ENCODE measurements around the gene FIGNL1.
"Not testable (repeated sequence)": the region's sequence is repeated elsewhere in the genome, so short reads cannot be mapped to it uniquely, and the experiment has no call there.

Gene FIGNL1

DNA sequence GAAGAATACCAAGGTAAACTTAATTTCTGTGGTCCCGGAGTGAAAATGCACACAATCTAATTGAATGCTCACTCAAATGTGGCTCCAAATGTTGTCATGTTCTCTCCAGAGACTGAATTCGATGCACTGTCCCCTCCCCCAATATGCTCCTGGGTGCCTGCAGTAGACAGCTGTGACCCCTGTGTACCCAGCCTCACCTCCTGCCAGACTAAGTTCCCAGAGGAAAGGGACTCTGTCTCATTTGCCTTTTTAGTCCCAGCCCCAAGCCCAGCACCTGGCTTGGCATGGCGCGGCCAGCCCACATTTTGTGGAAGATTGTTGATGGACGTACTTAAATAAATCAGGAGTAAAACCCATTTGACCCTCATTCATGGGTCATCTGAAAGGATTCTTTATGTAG lies 21.8 kb upstream of the FIGNL1 start:
- no peak for DNase-seq (ENCODE audit: low spot score)

DNA sequence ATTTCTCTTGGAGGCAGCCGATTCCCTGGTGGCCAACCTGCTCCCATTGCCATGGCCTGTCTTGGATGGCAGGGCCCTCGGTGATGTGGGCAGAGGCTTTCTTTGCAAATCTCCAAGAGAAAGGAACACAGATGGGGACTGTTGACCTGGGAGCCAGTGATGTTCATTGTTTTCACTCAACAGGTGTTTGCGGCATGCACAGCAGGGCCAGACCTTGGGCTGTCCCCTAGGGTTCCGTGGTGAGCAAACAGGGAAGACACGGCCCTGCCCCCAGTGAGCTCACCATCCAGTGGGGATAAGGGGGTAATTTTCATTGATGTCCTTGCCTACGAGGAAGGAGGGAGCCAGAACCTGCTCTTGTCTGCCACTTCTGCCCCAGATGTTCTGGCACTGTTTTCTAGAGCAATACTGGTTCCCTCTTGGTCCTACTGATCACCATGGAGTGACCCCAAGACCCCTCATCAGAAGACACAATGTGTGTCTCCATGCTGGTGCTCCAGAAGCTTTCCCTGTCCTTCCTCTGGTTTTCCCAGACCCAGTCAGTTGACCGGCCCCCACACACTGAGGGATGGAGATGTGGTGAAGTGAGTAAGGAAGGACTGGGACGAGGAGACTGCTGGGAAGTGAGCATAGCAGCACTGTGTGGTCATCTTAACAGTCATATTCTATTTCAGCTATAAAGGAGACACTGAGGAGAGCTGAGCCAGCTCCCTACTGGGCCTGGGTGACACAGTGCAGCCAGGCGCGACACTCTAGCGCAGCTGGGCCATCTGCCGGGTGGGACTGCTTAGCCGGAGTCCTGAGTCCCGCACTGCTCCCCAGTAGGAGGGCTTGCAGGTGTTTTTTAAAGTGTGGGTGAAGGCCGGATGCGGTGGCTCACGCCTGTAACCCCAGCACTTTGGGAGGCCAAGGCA lies 20.4 kb upstream of the FIGNL1 start:
- DNase-seq (ENCODE audit: low spot score): no peak

DNA sequence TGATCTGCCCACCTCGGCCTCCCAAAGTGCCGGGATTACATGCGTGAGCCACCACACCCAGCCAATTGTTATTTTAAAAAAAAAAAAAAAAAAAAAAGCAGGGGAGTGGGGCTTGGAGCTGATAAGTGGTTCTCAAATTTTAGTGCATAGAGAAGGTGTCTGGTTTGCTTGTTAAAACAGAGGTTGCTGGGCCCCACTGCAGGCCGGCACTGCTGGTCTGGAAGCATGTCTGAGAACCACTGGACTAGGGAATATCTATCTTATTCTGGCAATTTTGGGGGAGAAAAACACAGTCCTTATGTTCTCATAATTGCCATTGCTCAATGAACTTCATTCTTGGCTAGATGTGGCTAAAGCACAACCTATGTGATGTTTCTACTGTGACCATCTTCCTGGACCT lies 19.0 kb upstream of the FIGNL1 start:
- no peak for DNase-seq (ENCODE audit: low spot score)

DNA sequence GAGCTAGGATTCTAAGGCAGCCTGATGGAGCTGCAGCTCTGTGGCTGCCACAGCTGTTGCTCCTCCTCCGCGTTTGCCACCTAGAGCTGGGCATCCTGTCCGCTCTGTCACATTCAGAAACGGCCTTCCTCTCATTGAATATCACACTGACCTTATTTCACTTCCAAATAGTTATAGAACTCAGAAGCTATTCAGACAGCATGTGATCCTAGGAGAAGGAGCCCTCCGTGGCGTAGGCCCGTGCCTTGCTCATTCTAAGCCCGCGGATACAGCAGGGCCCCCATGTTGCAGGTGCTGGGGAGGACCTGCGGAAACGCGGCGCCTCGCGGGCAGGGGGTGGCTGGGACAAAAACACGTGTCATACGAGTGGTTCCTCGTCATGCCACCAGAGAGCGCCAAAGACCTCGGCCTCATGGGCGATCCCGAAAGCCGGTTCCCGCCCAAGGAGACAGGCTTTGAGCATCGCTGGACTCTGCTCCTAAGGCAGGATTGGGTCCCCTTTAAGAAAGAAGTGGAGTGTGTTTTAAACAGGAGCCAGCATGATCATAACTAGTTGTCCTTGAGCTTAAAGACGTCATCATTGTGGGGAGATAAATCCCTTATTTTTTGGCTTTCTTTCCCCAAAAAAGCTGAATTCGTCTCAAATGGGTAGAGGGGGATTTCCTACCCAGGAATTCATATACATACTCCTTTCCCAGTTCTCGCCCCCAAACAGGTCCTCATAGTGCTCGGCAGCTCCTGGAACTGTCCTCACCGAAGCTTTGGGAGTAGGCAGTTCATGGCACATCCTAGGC lies 17.9 kb upstream of the FIGNL1 start:
- DNase-seq (ENCODE audit: low spot score): peak; percentile 84

DNA sequence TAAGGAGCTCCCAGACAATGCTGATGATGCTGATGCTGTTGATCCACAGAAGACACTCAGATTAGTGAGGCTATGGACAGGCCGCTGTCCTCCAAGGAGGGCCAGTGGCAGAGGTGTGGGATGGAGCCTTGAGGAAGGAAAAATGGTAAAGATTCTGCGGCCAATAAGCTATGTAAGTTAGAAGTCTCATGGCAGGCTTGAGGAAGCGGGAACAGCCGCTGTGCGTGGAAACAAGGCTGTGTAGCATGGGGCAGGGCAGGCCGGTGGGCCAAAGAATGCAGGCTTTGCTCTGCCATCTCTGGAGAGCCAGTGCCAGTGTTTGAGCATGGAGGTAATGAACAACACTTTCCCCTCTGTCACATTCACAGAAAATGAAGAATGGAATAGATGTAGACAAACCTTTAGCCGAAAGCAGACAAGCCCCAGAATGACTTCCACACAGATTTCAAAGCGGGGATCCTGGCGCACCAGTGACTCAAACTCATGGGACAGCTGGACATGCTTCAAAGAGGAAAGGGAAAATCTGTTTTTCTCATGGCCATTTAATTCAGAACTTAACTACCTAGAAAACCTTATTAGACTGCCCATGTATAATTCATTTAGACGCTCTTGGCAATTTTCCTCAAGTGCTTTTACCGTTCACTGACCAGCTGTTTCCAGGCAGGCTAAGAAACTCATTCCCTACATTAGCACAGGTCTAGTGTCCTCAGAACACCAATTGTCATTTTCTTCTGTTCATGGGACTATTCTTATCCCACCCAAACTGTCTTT lies 16.9 kb upstream of the FIGNL1 start:
- no peak for DNase-seq (ENCODE audit: low spot score)

DNA sequence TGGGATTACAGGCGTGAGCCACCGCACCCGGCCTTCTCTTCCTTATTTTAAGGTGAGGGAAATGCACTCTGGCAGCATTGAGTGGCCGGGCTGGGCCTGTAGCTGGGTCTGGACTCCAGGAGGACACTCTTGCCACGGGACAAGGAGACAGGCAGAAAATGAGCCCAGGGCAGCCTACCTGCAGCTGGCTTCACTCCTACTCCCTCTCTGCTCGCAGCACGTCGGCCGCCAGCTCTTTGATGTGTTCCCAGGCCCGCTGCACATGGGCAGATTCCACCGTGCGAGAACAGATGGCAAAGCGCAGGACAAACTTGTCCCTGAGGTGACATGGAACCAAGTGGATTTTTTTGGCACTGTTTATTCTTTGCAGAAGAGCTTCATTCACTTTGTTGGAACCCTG lies 12.9 kb upstream of the FIGNL1 start:
- DNase-seq (ENCODE audit: low spot score): no peak

DNA sequence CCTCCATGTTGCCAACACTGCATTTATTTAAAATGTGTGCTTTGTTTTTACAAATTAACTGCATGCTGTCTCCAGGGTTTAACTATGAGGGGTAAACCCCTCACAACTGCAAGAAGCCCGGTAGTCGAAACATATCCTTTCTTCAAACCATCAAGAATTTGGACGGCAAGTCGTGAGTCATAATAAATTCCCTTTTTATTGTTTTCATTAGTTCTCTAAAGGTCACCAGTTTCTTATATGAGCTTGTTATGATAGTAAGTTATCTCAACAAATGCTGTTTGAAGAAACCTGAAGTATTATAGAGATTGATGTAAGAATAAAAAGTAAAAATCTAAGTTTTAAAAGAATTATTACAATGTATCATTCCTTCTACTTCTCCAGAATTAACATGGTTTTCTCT lies 12.2 kb upstream of the FIGNL1 start:
- no peak for DNase-seq (ENCODE audit: low spot score)

DNA sequence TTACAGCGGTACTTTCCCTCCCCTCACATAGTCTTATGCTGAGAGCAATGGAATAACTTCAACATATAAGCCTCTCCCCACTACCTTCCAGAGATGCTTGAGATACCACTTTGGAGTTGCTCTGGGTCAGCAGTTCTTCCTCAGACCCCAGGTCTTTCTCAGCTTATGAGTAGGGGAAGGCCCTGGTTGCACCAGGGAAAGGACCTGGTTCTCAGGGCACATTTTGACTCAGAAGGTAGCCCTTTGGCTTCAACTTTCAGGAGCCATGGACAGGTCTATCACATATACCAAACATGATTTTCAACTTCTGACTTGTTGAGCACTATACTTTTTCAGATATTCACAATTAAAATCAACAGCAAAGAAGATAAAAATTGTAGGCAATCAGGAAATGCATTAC lies 11.5 kb upstream of the FIGNL1 start:
- no peak for DNase-seq (ENCODE audit: low spot score)

DNA sequence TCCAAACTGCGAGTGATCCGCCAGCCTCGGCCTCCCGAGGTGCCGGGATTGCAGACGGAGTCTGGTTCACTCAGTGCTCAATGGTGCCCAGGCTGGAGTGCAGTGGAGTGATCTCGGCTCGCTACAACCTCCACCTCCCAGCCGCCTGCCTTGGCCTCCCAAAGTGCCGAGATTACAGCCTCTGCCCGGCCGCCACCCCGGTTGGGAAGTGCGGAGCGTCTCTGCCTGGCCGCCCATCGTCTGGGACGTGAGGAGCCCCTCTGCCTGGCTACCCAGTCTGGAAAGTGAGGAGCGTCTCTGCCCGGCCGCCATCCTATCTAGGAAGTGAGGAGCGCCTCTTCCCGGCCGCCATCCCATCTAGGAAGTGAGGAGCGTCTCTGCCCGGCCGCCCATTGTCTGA lies 9.0 kb upstream of the FIGNL1 start:
- DNase-seq (ENCODE audit: low spot score): not testable (repeated sequence)

DNA sequence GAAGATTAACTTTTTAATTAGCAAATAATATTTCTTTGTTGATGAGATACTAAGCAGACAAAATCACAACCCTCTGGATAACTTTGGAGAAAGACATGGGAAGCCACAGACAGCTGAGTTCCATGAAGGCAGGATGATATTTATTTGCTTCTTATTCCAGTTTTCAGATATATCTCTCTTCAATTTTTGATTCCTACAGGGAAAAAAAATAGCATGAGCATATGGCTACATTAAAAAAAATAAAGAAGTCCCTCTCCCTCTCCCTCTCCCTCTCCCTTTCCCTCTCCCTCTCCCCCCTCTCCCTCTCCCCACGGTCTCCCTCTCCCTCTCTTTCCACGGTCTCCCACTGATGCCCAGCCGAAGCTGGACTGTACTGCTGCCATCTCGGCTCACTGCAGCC lies 8.5 kb upstream of the FIGNL1 start:
- not testable (repeated sequence) for DNase-seq (ENCODE audit: low spot score)

DNA sequence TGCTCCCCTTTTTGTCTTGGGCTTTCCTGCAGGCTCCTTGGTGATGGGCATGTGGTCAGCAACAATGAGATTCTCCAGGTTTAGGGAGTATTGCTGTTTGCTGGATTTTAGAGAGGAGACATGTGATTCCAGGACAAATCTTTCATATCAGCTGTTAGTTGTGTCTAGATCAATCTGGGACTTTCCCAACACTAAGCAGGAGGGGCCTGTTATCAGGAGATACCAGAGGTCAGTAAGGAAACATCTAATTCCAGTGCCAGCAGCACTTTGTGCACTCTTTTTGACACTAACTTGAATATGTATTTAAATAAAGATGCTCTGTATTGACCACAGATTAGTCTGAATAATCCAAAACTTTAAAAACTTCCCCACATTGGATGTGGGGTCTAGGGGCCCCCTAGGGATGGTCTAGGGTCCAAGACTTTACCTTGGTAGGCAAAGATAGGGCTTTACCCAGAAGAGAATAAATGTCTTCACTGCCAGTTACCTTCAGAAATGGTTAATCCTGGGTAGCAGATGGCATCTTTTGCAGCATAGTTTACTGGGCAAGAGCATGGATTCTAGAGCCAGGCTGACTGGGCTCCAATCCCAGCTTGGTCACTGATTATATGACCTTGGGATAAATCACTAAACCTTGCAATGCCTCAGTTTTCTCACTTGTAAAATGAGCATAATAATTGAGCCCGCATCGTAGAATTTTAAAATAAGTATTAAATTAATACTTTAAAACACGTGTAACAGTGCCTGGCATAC lies 6.4 kb upstream of the FIGNL1 start:
- DNase-seq (ENCODE audit: low spot score): no peak

DNA sequence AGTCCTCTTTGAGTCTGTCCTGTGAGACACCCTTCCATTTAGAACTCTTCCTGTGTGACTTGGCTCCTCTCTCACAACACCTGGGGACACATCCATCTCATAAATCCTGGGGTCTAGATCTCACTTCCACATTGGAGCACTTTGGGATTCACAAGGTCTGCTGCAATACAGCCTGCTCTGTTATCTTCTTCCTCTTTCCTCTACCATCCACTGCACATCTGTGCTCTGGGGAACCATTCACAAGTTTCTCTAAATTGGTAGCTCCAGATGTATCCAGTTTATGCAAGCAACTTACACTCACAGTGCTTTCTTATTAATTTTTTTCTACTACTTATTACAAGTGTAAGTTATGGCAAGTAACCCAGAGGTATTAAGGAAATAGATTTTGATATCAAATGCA lies 5.5 kb upstream of the FIGNL1 start:
- DNase-seq (ENCODE audit: low spot score): no peak

DNA sequence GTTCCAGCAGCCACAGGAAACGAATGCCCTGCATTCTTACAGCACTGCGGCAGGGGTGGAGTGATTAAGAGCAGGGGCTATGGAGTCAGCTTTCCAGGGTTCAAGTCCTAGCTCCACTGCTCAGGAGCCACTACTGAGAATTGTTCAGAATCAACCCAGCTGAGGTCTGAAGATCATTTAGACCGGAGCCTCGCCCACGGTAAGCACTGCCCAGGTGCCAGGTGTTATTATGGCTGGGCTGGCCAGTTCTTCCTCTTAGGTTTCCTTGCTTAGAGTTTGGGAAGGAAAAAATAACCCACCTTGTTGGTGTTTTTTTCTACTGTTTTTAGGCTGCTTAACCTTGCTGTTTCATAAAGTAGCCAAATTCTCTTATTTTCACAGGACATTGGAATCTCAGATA lies 4.8 kb upstream of the FIGNL1 start:
- DNase-seq (ENCODE audit: low spot score): no peak

DNA sequence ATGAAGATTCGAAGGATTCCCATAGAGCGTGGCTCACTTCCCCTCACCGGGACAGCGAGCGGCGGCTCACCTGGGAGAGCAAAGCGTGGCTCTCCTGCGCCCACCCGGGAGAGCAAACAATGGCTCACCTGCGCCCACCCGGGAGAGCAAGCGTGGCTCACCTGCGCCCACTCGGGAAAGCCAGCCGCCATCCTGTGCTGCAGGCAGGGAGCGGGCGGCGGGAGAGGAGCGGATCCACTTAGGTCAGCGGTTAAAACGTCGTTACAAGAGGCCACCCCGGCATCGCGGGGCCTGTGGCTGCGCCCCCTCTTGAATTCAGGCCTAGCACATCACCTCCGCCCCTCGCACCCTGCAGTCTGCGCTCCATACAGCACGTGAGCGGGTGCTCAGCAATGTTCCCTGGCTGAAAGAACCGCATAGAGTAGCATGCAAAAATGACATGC lies 461 bp upstream of the FIGNL1 start:
- DNase-seq (ENCODE audit: low spot score): peak; percentile 30

DNA sequence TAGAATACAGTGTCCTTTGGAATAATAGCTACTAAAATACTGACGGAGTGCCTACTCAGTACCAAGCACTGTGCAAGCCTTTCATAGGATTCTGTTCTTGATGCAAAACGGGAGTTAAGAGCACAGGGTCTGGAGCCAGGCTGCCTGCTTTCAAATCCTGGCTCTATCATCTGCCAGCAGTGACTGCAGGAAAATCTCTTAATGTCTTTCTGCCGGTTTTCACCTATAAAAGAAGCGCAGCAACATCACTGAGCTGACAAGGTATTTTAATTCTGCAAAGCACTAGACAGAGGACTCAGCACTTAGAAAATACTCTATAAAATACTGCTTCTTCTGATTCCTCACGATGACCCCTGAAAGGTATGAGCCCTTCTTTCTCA lies 659 bp downstream of the FIGNL1 start:
- no peak for DNase-seq (ENCODE audit: low spot score)

DNA sequence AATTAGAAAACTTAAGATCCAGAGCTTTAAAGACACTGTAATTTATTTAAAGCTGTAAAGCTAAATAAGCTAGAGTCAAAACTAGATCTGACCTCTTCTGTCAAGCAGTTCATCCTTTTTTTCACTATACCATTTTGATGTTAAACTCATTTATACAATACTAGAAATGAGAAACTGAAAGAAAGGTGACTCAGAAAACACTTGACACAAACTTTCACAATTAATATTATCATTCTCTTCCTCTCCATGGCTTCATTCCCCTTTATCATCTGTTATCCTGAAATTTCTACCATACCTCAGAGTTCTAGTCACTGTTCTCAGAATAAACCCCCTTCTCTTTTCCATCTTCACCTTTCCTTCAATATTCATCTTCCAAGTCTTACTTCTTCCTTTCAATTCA lies 1.3 kb downstream of the FIGNL1 start:
- no peak for DNase-seq (ENCODE audit: low spot score)

DNA sequence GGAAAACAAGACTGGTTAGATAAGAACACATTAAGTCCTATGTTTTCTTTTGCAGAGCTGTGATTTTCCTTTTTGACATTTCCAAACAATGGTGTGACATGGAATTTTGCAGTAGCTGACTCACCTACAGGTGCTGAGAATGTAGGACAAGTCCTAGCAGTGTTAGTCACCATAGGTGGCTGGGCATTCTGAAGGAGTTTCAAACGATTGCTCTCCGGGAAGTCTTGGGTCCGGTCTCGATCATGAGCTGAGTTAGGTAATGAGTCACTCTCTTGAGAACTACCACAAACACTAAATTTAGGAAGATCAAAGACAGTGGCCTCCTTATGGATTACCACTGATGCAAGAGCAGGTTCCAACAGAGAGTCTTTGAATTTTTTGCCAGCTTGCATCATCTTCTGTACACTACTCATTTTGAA lies 3.6 kb downstream of the FIGNL1 start:
- no peak for DNase-seq (ENCODE audit: low spot score)

DNA sequence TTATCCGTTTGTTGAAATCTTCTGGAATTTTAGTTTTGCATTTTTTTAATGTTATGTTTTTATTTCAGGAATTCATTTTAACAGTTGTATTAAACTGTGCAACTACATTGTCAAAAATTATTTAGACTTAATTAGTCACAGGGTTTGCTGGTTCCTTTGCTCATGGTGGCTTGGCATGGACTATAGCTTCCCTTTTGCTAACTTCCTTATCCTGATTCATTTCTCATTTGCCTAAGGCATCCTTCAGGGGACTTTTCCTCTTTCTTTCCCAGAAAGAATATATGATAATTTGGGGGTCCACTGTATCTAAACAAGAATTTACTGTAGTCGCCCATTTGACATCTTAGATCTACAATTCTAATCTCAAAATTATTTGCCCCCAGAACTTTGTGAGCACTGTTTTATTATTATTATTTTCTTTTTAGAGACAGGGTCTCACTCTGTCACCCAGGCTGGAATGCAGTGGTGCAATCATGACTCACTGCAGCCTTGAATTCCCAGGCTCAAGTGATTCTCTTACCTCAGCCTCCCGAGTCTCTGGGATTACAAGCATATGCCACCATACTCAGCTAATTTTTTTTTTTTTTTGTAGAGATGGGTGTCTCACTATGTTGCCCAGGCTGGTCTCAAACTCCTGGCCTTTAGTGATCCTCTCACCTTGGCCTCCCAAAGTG lies 13.9 kb downstream of the FIGNL1 start:
- DNase-seq (ENCODE audit: low spot score): no peak

DNA sequence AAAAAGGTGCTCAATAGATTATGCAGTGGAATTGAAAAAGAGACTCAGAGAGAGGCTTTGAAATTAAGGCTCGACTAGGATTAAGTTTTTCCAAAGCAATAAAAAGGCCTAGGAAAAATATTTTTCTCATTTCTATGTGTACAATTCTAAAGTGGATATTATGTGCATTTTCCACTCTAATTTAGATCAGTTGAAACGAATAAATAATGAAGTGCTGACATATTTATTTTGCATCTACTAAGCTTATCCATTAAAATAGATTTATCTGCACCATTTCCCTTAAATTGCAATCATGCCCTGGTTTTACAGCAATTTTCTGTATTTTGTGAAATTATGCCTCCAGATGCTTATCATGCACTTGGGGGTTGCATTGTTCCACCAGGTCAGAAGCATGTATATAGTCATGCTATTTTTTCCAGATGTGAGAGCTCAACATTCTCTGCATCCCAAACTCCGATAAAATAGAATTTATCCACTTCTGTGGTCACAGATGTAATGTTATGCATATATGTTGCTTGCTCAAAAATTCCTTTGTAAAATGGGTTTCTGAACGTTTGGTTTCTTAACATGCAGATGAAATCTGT lies 18.3 kb downstream of the FIGNL1 start:
- no peak for DNase-seq (ENCODE audit: low spot score)

DNA sequence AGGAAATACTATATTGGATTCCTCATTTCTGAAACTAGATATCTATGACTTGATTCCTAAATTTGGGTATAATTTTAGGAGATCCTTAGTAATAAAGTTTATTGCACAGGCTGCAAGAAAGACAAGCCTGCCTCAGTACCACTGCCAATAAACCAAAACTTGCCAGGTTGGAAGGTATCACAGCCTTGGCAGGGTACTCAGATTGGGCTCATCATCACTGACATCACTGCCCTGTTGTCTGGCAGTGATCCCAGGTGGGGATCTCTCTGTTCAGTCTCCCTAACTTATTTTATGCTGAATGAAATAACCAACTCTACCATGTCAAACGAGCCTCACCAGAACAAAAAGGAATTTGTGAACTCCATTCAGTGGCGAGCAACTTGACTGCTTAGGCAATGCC lies 18.8 kb downstream of the FIGNL1 start:
- DNase-seq (ENCODE audit: low spot score): no peak

DNA sequence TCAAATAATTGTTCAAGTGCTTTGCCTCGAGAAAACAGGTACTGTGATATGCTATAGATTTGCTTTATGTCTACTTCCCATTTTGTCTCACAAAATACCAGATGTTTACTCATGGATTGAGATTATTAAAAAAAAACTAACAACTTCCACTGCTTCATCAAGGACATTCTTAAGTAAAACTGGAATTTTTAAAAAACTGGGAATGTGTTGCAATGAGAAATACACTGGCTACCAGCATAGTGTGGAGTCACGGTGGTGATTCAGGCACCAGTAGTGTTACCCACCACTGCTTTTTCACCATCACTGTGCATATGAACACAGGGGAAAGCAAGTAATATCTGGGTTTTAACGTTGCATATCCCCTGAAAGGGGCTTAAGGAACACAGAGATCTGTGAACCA lies 21.2 kb downstream of the FIGNL1 start:
- no peak for DNase-seq (ENCODE audit: low spot score)

Data from HuH-7 (cell line).